Muscle layer of colon (tissue), 2 donors: ENCODE data around the gene TOPORS.
A peak's percentile ranks its signal among the peaks of the same experiment; 100 is the strongest.
"Not testable (repeated sequence)": the region's sequence is repeated elsewhere in the genome, so short reads cannot be mapped to it uniquely, and the experiment has no call there.

Experiments used
- H3K27ac ChIP-seq: one replicate; pipeline ENCODE4 v1.7.0; 2013; ENCODE audit warnings: low read depth, mild to moderate bottlenecking, low read length, moderate library complexity
- H3K27me3 ChIP-seq, 2 donors: one replicate each; pipeline ENCODE4 v1.7.0; 2013; ENCODE audit warnings: low read length in 2 of 2, mild to moderate bottlenecking in 2 of 2; ENCODE audit not compliant: insufficient read depth in 2 of 2, control insufficient read depth in 1 of 2
- H3K36me3 ChIP-seq: one replicate; pipeline ENCODE4 v1.7.0; 2013; ENCODE audit warnings: mild to moderate bottlenecking, low read length; ENCODE audit not compliant: insufficient read depth
- H3K4me1 ChIP-seq: one replicate; pipeline ENCODE4 v1.7.0; 2013; ENCODE audit warnings: mild to moderate bottlenecking, low read length; ENCODE audit not compliant: insufficient read depth
- H3K4me3 ChIP-seq, 2 donors: one replicate each; pipeline ENCODE4 v1.7.0; 2013; ENCODE audit warnings: low read length in 2 of 2, low read depth in 1 of 2, mild to moderate bottlenecking in 1 of 2, moderate library complexity in 1 of 2
- H3K9ac ChIP-seq: one replicate; pipeline ENCODE4 v1.7.0; 2013; ENCODE audit warnings: low read length
- H3K9me3 ChIP-seq: one replicate; pipeline ENCODE4 v1.7.0; 2013; ENCODE audit warnings: mild to moderate bottlenecking, low read length
- donor health status: abdominal sarcoma.
- donor health status: Adenocarcinoma of cecum.

TOPORS gene

GRCh38 chr9:32554591-32554990 lies 2.2 kb upstream of the TOPORS start:
- Histone ChIP-seq H3K27me3 (no peaks in the 10 kb centered on the region), H3K27ac (no peak overlapping the region), H3K4me1 (peaks cover 4% of the 10 kb centered on the region), H3K4me3 (no peak overlapping the region), H3K9me3 (no peaks in the 10 kb centered on the region), H3K9ac (no peak overlapping the region), H3K36me3 (peaks cover 5% of the 10 kb centered on the region)

GRCh38 chr9:32554107-32554506 lies 1.7 kb upstream of the TOPORS start:
- Histone ChIP-seq H3K4me1 (peaks cover 4% of the 10 kb centered on the region), H3K27me3 (no peaks in the 10 kb centered on the region), H3K36me3 (peaks cover 5% of the 10 kb centered on the region), H3K9ac (no peak overlapping the region), H3K4me3 (no peak overlapping the region), H3K27ac (no peak overlapping the region), H3K9me3 (no peaks in the 10 kb centered on the region)

GRCh38 chr9:32551276-32552051 lies 922 bp downstream of the TOPORS start:
- no peaks in the 10 kb centered on the region for H3K9me3 ChIP-seq
- peak overlapping the region; percentile 97 for H3K9ac ChIP-seq
- H3K27me3 ChIP-seq, result no peaks in the 10 kb centered on the region
- peak overlapping the region; percentile 99 for H3K27ac ChIP-seq
- H3K36me3 ChIP-seq, result peaks cover 5% of the 10 kb centered on the region
- peak overlapping the region; percentile 83 to 96 for H3K4me3 ChIP-seq
- peaks cover 4% of the 10 kb centered on the region for H3K4me1 ChIP-seq

- H3K27ac ChIP-seq, result peak overlapping the region; percentile 99
- H3K27me3 ChIP-seq, result no peaks in the 10 kb centered on the region
- H3K4me1 ChIP-seq, result peaks cover 4% of the 10 kb centered on the region
- no peaks in the 10 kb centered on the region for H3K9me3 ChIP-seq
- H3K4me3 ChIP-seq, result peak overlapping the region; percentile 83 to 96
- H3K36me3 ChIP-seq, result peaks cover 1% of the 10 kb centered on the region
- H3K9ac ChIP-seq, result peak overlapping the region; percentile 97
These were observed 1.7 kb downstream of the TOPORS start for GRCh38 chr9:32550562-32551275.

- Histone ChIP-seq H3K9ac (peak overlapping the region; percentile 97), H3K4me1 (peaks cover 4% of the 10 kb centered on the region), H3K27ac (peak overlapping the region; percentile 99), H3K36me3 (no peaks in the 10 kb centered on the region), H3K27me3 (no peaks in the 10 kb centered on the region), H3K9me3 (no peaks in the 10 kb centered on the region), H3K4me3 (peak overlapping the region; percentile 83 to 96)
These were observed 2.2 kb downstream of the TOPORS start for GRCh38 chr9:32550150-32550561.

GRCh38 chr9:32548213-32548612 lies 4.2 kb downstream of the TOPORS start:
- H3K4me1 ChIP-seq, H3K27ac ChIP-seq, H3K9me3 ChIP-seq, H3K27me3 ChIP-seq, H3K4me3 ChIP-seq, H3K36me3 ChIP-seq, H3K9ac ChIP-seq: not testable (repeated sequence)

GRCh38 chr9:32545884-32546283 lies 6.5 kb downstream of the TOPORS start:
- Histone ChIP-seq H3K27ac (no peak overlapping the region), H3K4me3 (no peak overlapping the region), H3K4me1 (no peaks in the 10 kb centered on the region), H3K36me3 (peaks cover 19% of the 10 kb centered on the region), H3K27me3 (no peaks in the 10 kb centered on the region), H3K9me3 (no peaks in the 10 kb centered on the region), H3K9ac (no peak overlapping the region)

GRCh38 chr9:32543047-32543446 lies 9.3 kb downstream of the TOPORS start:
- Histone ChIP-seq H3K27ac (no peak overlapping the region), H3K27me3 (no peaks in the 10 kb centered on the region), H3K36me3 (peaks cover 19% of the 10 kb centered on the region)

GRCh38 chr9:32533816-32534215 lies 18.6 kb downstream of the TOPORS start:
- no peak overlapping the region for H3K9ac ChIP-seq
- no peaks in the 10 kb centered on the region for H3K27me3 ChIP-seq
- H3K27ac ChIP-seq, result no peak overlapping the region
- no peak overlapping the region for H3K4me3 ChIP-seq
- H3K36me3 ChIP-seq, result peaks cover 3% of the 10 kb centered on the region
- H3K4me1 ChIP-seq, result no peaks in the 10 kb centered on the region
- no peaks in the 10 kb centered on the region for H3K9me3 ChIP-seq

More at GRCh38 chr9:32543047-32543446, 9.3 kb downstream of the TOPORS start:
- Histone ChIP-seq H3K4me1 (no peaks in the 10 kb centered on the region), H3K4me3 (no peak overlapping the region), H3K9ac (no peak overlapping the region), H3K9me3 (no peaks in the 10 kb centered on the region)

GRCh38 chr9:32533336-32533735 lies 19.1 kb downstream of the TOPORS start:
- peaks cover 3% of the 10 kb centered on the region for H3K36me3 ChIP-seq
- no peaks in the 10 kb centered on the region for H3K27me3 ChIP-seq
- no peak overlapping the region for H3K4me3 ChIP-seq
- no peaks in the 10 kb centered on the region for H3K9me3 ChIP-seq
- no peak overlapping the region for H3K9ac ChIP-seq
- no peak overlapping the region for H3K27ac ChIP-seq
- no peaks in the 10 kb centered on the region for H3K4me1 ChIP-seq

GRCh38 chr9:32526707-32527048 lies 25.7 kb downstream of the TOPORS start:
- H3K4me1 ChIP-seq, result peaks cover 24% of the 10 kb centered on the region
- peak overlapping the region; percentile 57 for H3K9ac ChIP-seq
- peak overlapping the region; percentile 79 to 84 for H3K4me3 ChIP-seq
- no peaks in the 10 kb centered on the region for H3K36me3 ChIP-seq
- H3K9me3 ChIP-seq, result no peaks in the 10 kb centered on the region
- no peaks in the 10 kb centered on the region for H3K27me3 ChIP-seq
- H3K27ac ChIP-seq, result peak overlapping the region; percentile 87
